ENCODE results near the gene AHDC1. TPM values are rescaled to one million over a fixed set of nuclear protein-coding genes. Genes with fewer than 3 reads are reported as not detected.

The AHDC1 gene
- total RNA-seq, 1 experiment from 2014 or later: 33.7 TPM

- H3K79me2 ChIP-seq (ENCODE audit: insufficient read depth, low read length): peaks cover 41% of the 10 kb centered on the region; the same call in 1 of the 2 replicates
- no peaks in the 10 kb centered on the region for H4K20me1 ChIP-seq (ENCODE audit: insufficient read depth)
- RAD21 ChIA-PET (ENCODE audit: low non-redundant PET in 1 of 2, low total read pairs in 2 of 2, uncharacterized antibody in 2 of 2, unreplicated experiment in 2 of 2): no interaction called here
- BruUV-seq (replicated peaks): no TSS peak
- no peaks in the 10 kb centered on the region; a peak in 2 of 4 replicates for H3K36me3 ChIP-seq (ENCODE audit: control insufficient read depth in 1 of 2, insufficient read depth in 2 of 2, low read length in 2 of 2)
- intact Hi-C loops (cut with micrococcal nuclease): no loop called here
- H3K4me1 ChIP-seq (ENCODE audit: control insufficient read depth in 1 of 2, insufficient read depth in 2 of 2, low read length in 2 of 2): peaks cover 45 to 75% of the 10 kb centered on the region in 2 experiments
- H3K27ac ChIP-seq (ENCODE audit: low read depth, low read length): no peak overlapping the region
- TF ChIP-seq SP1 (IDR thresholded peaks at IDR 0.05; ENCODE audit: low read depth) (no peak), RAD21 (IDR thresholded peaks at IDR 0.05; ENCODE audit: low read depth) (no peak)
- TF ChIP-seq, protein P1, sequence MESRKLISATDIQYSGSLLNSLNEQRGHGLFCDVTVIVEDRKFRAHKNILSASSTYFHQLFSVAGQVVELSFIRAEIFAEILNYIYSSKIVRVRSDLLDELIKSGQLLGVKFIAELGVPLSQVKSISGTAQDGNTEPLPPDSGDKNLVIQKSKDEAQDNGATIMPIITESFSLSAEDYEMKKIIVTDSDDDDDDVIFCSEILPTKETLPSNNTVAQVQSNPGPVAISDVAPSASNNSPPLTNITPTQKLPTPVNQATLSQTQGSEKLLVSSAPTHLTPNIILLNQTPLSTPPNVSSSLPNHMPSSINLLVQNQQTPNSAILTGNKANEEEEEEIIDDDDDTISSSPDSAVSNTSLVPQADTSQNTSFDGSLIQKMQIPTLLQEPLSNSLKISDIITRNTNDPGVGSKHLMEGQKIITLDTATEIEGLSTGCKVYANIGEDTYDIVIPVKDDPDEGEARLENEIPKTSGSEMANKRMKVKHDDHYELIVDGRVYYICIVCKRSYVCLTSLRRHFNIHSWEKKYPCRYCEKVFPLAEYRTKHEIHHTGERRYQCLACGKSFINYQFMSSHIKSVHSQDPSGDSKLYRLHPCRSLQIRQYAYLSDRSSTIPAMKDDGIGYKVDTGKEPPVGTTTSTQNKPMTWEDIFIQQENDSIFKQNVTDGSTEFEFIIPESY (IDR thresholded peaks at IDR 0.05; ENCODE audit: extremely low read depth, insufficient replicate concordance, low read length): no peak
- no peaks in the 10 kb centered on the region for H3K9me2 ChIP-seq (ENCODE audit: insufficient read depth)
- no peaks in the 10 kb centered on the region for H3K9me3 ChIP-seq (ENCODE audit: control insufficient read depth in 1 of 2, insufficient read depth in 1 of 2, low read depth in 1 of 2, low read length in 2 of 2)
- H3K4me3 ChIP-seq (replicated peaks in 1 of 2; ENCODE audit: low read depth in 1 of 2, low read length in 2 of 2): no peak overlapping the region
- DNase-seq (ENCODE audit: low read depth, low spot score): no peak
- H3K27me3 ChIP-seq (ENCODE audit: insufficient read depth, low read length): no peaks in the 10 kb centered on the region
- no peak overlapping the region for H3K9ac ChIP-seq (ENCODE audit: low read length)
- CTCF ChIA-PET: no interaction called here
- ATAC-seq: no peak
- POLR2A ChIA-PET: no interaction called here
- no peak overlapping the region for H2AFZ ChIP-seq (ENCODE audit: low read depth, low read length, poor library complexity, severe bottlenecking)
- no peak overlapping the region for H3K4me2 ChIP-seq (ENCODE audit: low read length)
Observed at GRCh38 chr1:27561124-27561899, 42.6 kb downstream of the AHDC1 start.

DNA sequence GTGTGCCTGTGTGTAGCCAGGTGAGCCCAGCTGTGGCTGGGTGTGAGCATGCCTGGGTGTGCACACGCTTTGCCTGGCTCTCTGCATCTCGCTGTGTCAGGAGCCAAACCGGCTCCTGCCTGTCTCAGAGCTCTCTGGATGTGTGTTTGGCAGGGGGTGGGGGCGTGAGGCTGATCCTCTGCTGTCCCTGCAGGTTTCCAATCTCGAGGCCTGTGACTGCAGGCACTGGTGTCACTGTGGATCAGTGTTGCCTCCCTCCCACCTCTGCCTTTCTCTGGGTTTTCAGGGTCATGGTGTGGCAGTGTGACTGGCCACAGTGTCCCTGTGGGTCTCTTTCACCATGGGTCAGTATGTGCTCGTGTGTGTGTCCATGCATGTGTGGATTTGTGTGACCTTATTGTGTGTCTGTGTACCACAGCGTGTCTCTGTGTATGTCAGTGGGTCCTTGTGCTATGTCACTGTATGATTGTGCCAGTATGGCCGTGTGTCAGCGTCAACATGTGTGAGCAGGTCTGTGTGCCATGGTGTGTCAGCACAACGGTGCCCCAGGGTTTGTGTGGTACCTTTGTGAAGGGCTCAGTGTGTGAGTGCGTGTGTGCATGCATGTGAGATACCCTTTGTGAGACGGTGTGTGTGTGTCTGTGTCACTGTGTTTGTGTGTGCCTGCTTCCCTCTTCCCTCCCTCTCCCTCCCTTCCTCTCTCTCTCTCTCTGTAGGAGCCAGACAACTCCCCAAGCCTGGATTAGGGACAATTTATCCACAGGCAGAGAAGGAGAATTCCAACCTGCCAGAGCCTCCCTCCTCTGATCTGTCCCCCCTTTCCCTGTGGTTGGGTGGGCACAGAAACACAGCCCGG is 43.4 kb downstream of the AHDC1 start:
- no peak overlapping the region for H2AFZ ChIP-seq (ENCODE audit: low read depth, low read length, poor library complexity, severe bottlenecking)
- no peak overlapping the region for H3K4me3 ChIP-seq (replicated peaks in 1 of 2; ENCODE audit: low read depth in 1 of 2, low read length in 2 of 2)
- H3K4me1 ChIP-seq (ENCODE audit: control insufficient read depth in 1 of 2, insufficient read depth in 2 of 2, low read length in 2 of 2): peaks cover 43 to 75% of the 10 kb centered on the region in 2 experiments
- ChIA-PET RAD21 (ENCODE audit: low non-redundant PET in 1 of 2, low total read pairs in 2 of 2, uncharacterized antibody in 2 of 2, unreplicated experiment in 2 of 2) (no interaction called here), CTCF (no interaction called here), POLR2A (no interaction called here)
- no peaks in the 10 kb centered on the region for H3K9me3 ChIP-seq (ENCODE audit: control insufficient read depth in 1 of 2, insufficient read depth in 1 of 2, low read depth in 1 of 2, low read length in 2 of 2)
- H3K4me2 ChIP-seq (ENCODE audit: low read length): no peak overlapping the region
- H3K36me3 ChIP-seq (ENCODE audit: control insufficient read depth in 1 of 2, insufficient read depth in 2 of 2, low read length in 2 of 2): peaks cover 0 to 2% of the 10 kb centered on the region in 2 experiments; a peak in 1 of 4 replicates
- no peaks in the 10 kb centered on the region for H4K20me1 ChIP-seq (ENCODE audit: insufficient read depth)
- H3K27me3 ChIP-seq (ENCODE audit: insufficient read depth, low read length): no peaks in the 10 kb centered on the region
- ATAC-seq: no peak
- no peak for DNase-seq (ENCODE audit: low read depth, low spot score)
- intact Hi-C loops (cut with micrococcal nuclease): no loop called here
- peaks cover 34% of the 10 kb centered on the region; the same call in 1 of the 2 replicates for H3K79me2 ChIP-seq (ENCODE audit: insufficient read depth, low read length)
- no peaks in the 10 kb centered on the region for H3K9me2 ChIP-seq (ENCODE audit: insufficient read depth)
- peak overlapping the region; percentile 10; the same call in 1 of the 2 replicates for H3K27ac ChIP-seq (ENCODE audit: low read depth, low read length)
- no peak overlapping the region for H3K9ac ChIP-seq (ENCODE audit: low read length)
- no TSS peak for BruUV-seq (replicated peaks)
- TF ChIP-seq FOSL1 (IDR thresholded peaks at IDR 0.05; ENCODE audit: low read depth) (no peak), EZH2phosphoT487 (IDR thresholded peaks at IDR 0.05; ENCODE audit: borderline replicate concordance) (no peak), CBX3 (IDR thresholded peaks at IDR 0.05; ENCODE audit: low read depth) (no peak), RAD21 (IDR thresholded peaks at IDR 0.05; ENCODE audit: low read depth) (no peak), SP1 (IDR thresholded peaks at IDR 0.05; ENCODE audit: low read depth) (no peak), ZFX (IDR thresholded peaks at IDR 0.05) (no peak), EGR1 (IDR thresholded peaks at IDR 0.05; ENCODE audit: low read depth) (no peak), YY1 (IDR thresholded peaks at IDR 0.05; ENCODE audit: extremely low read depth, insufficient replicate concordance, low read depth, low read length) (no peak), POLR2AphosphoS5 (IDR thresholded peaks at IDR 0.05; ENCODE audit: low read depth, low read length) (no peak)
- TF ChIP-seq, protein P2, sequence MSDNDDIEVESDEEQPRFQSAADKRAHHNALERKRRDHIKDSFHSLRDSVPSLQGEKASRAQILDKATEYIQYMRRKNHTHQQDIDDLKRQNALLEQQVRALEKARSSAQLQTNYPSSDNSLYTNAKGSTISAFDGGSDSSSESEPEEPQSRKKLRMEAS (IDR thresholded peaks at IDR 0.05): no peak
- TF ChIP-seq, protein P3, sequence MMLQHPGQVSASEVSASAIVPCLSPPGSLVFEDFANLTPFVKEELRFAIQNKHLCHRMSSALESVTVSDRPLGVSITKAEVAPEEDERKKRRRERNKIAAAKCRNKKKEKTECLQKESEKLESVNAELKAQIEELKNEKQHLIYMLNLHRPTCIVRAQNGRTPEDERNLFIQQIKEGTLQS (IDR thresholded peaks at IDR 0.05): no peak
- TF ChIP-seq, protein P1 (IDR thresholded peaks at IDR 0.05; ENCODE audit: extremely low read depth, insufficient replicate concordance, low read length): no peak

Measured in HCT116 (cell line).